Activated CD4-positive, alpha-beta T cell treated with anti-CD3 and anti-CD28 coated beads, Interleukin-2, amount 50 U/mL, for 48 hours (primary cell): ENCODE results near the gene TMC1.

Experiments
- DNase-seq, 2 experiments: peaks; one replicate each; pipeline ENCODE4 v3.0.0-alpha.2; 2020

Gene TMC1

DNA sequence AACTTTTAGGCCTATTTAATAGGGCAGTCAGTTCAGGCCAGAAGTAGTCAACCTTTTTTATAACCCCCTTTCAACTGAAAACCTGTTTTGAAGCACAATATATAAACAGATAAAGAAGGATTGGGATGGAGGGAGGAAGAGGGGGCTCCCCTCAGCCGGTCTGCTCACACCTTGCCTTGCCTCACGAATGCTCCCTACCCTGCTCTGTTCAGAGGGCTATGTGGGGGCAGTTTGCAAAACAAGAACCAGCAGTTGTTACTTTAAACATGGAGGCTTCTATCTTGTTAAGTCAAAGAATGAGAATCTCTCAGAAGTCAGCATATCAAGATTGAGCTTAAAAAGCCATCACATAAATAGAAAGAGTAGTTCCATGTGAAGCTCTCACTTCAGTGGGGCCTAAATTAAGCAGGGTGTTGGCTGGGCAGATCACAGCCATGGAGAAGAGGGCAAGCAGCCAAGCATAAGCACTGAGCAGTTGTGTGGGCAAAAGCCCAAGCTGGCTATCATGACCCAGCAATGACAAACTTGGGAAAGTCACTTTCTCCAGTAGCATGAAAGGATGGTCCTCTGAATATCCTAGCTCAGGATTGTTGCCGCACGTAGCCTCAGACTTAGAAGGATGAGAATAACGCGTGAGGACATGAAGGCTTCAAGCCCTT lies 360.8 kb downstream of the TMC1 start:
- no peak for DNase-seq

DNA sequence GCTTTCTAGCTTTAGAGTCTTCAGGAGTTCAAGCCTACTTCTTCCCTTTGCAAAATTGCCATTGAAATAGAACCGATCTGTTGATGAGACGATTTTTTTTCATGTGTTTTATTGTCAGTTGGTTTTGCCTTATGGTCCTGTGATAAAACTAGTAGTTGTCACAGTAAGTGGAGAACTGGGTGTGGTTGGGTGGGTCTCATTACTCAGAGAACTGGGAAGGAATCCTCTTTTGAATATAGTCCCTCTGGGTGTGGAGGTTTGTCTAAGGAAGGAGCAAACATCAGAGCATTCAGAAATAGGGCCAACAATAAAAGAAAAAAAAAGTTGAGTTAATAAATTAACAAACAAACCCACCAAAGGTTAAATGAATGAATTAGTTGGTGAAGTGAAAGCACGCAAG lies 362.5 kb downstream of the TMC1 start:
- DNase-seq = no peak

DNA sequence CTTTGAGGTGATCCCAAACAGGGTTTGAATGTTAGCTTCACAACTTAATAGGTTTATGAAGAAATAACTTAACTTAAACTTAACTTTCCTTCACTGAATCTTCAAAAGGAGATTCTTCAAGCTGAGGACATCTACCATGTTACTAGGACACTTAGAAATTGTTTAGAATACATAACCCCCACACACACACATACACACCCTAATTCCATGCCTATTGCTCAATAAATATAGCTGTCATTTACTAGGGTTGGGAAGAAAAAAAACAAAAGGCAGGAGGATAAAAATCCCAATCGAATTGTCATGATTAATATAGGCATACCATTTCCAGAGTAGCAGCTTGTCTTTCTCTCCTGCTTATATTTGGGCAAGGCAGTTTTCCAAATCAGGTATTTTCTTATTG lies 363.1 kb downstream of the TMC1 start:
- DNase-seq = no peak
